Transverse colon (tissue), 4 donors: ENCODE results near the gene MARCHF7. TPM values are rescaled to one million over a fixed set of nuclear protein-coding genes. Genes with fewer than 3 reads are reported as not detected.

Experiments
- DNase-seq: peaks from one replicate; pipeline ENCODE4 v3.0.0-alpha.2; 2019
- H3K27ac ChIP-seq, 4 donors: fragments of 200-600 bp; sonication (generic); 2 replicates each; pipeline ENCODE4 v1.5.1; 2016 to 2018; ENCODE audit warnings: inconsistent platforms in 4 of 4
- H3K27me3 ChIP-seq: fragments of 200-600 bp; sonication (generic); 2 replicates; pipeline ENCODE4 v1.5.1; 2017; ENCODE audit warnings: inconsistent platforms
- H3K36me3 ChIP-seq, 4 donors: fragments of 200-600 bp; sonication (generic); 2 replicates each; pipeline ENCODE4 v1.5.1; 2017 to 2019; ENCODE audit warnings: inconsistent platforms in 4 of 4
- H3K4me1 ChIP-seq, 4 donors: fragments of 200-600 bp; sonication (generic); 2 replicates each; pipeline ENCODE4 v1.5.1; 2017 to 2020; ENCODE audit warnings: inconsistent platforms in 4 of 4
- H3K4me3 ChIP-seq, 4 donors: fragments of 200-600 bp; sonication (generic); 1 replicate in 1 of 4; 2 replicates in 3 of 4; pipeline versions ENCODE4 v1.5.1 to v1.6.1; 2017 to 2019; ENCODE audit warnings: inconsistent platforms in 4 of 4
- H3K9me3 ChIP-seq, 2 donors: fragments of 200-600 bp; sonication (generic); 2 replicates each; pipeline ENCODE4 v1.5.1; 2017 to 2019; ENCODE audit warnings: inconsistent platforms in 2 of 2
- CTCF ChIP-seq, 5 experiments: fragments of 200-600 bp in 3 of 5; fragments of 450-650 bp in 2 of 5; sonication (generic) in 3 of 5; IDR thresholded peaks; 1 replicate in 2 of 5; 2 replicates in 3 of 5; pipeline ENCODE4 v1.5.1; 2016 to 2017; ENCODE audit warnings: antibody characterized with exemption in 5 of 5, inconsistent platforms in 3 of 5, mild to moderate bottlenecking in 2 of 5, moderate library complexity in 1 of 5
- EP300 ChIP-seq: sonication (generic); formaldehyde crosslinking; IDR thresholded peaks from one replicate; pipeline ENCODE4 v1.6.1; 2017; ENCODE audit warnings: antibody characterized with exemption, low read depth
- POLR2A ChIP-seq: fragments of 450-650 bp; IDR thresholded peaks from one replicate; pipeline ENCODE4 v1.6.1; 2016; ENCODE audit warnings: antibody characterized with exemption, mild to moderate bottlenecking, moderate library complexity
- POLR2AphosphoS5 ChIP-seq, 3 donors: sonication (generic); formaldehyde crosslinking; IDR thresholded peaks; one replicate each; pipeline ENCODE4 v1.6.1; 2016; ENCODE audit warnings: antibody characterized with exemption in 3 of 3
- WGBS, 2 donors: methylation state at CpG; one replicate each; pipeline ENCODE4 v1.1.5; 2018; ENCODE audit warnings: low coverage in 1 of 2; 5-methylcytosine and 5-hydroxymethylcytosine counted together
- in situ Hi-C, 4 donors: fragments of 200-750 bp; cut with MboI; loops; one replicate each; pipeline versions ENCODE4 v1.15.0 to v1.15.1; 2017; ENCODE audit warnings: low sequenced_read_pairs in 3 of 4, low pct_ligation_motif_present in 1 of 4, low pct_unique_long_range_greater_than_20kb in 1 of 4
- intact Hi-C: fragments of 100-400 bp; cut with DNase I; formaldehyde crosslinking; loops from one replicate; pipeline ENCODE4 v1.15.1; 2023; ENCODE audit warnings: low total_unique reads
- total RNA-seq, 4 donors: library from RNA; depleted of rRNA; stranded (reverse); fragments of >200 nt; gene quantifications; one replicate each; pipeline ENCODE4 v1.1.0, GENCODE V29; 2016

MARCHF7 gene
- total RNA-seq, 4 donors from 2014 or later: 25.8 to 96.9 (median 71.0) TPM

- 83 to 94% methylated on average over 3 to 4 of the region's 4 CpGs for WGBS, 2 donors
- TF ChIP-seq CTCF (IDR thresholded peaks at IDR 0.05): no peak
- TF ChIP-seq POLR2A: no peak
- no peak for TF ChIP-seq POLR2AphosphoS5 (IDR thresholded peaks at IDR 0.05)
- no peak for TF ChIP-seq EP300
- Histone ChIP-seq H3K9me3 (peaks cover 0 to 4% of the 10 kb centered on the region in 2 donors), H3K27ac (no peak overlapping the region), H3K27me3 (no peaks in the 10 kb centered on the region), H3K4me3 (no peak overlapping the region), H3K36me3 (no peaks in the 10 kb centered on the region), H3K4me1 (no peaks in the 10 kb centered on the region)
- intact Hi-C loops: no loop called here
- no peak for DNase-seq
- in situ Hi-C loops: no loop called here
These were observed 16.4 kb upstream of the MARCHF7 start for GRCh38 chr2:159695795-159696448.

GRCh38 chr2:159703491-159703890 lies 8.8 kb upstream of the MARCHF7 start:
- no peaks in the 10 kb centered on the region for H3K27me3 ChIP-seq
- H3K4me3 ChIP-seq: no peak overlapping the region
- in situ Hi-C loops: no loop called here
- no peaks in the 10 kb centered on the region for H3K36me3 ChIP-seq
- TF ChIP-seq POLR2AphosphoS5 (IDR thresholded peaks at IDR 0.05): no peak
- 97 to 100% methylated on average over 2 to 5 of the region's 5 CpGs for WGBS, 2 donors
- intact Hi-C loops: no loop called here
- no peak for DNase-seq
- H3K9me3 ChIP-seq: no peaks in the 10 kb centered on the region
- peaks cover 0 to 5% (median 2%) of the 10 kb centered on the region in 4 donors for H3K4me1 ChIP-seq
- no peak overlapping the region for H3K27ac ChIP-seq

GRCh38 chr2:159706385-159706980 lies 5.8 kb upstream of the MARCHF7 start:
- no peak overlapping the region for H3K4me3 ChIP-seq
- WGBS, 2 donors: 41 to 67% methylated on average over 1 to 10 of the region's 10 CpGs
- no peak for DNase-seq

GRCh38 chr2:159708066-159708760 lies 4.1 kb upstream of the MARCHF7 start:
- H3K36me3 ChIP-seq: no peaks in the 10 kb centered on the region
- H3K4me1 ChIP-seq: peaks cover 7 to 17% (median 9%) of the 10 kb centered on the region in 4 donors
- TF ChIP-seq EP300 (no peak), CTCF (IDR thresholded peaks at IDR 0.05) (no peak), POLR2AphosphoS5 (IDR thresholded peaks at IDR 0.05) (no peak), POLR2A (no peak)
- no peak for DNase-seq
- no peaks in the 10 kb centered on the region for H3K9me3 ChIP-seq
- no peaks in the 10 kb centered on the region for H3K27me3 ChIP-seq
- in situ Hi-C loops (no loop called here), intact Hi-C loops (no loop called here)
- H3K27ac ChIP-seq: no peak overlapping the region
- no peak overlapping the region for H3K4me3 ChIP-seq
- WGBS, 2 donors: 97 to 100% methylated on average over 3 to 5 of the region's 5 CpGs

More at GRCh38 chr2:159706385-159706980, 5.8 kb upstream of the MARCHF7 start:
- Histone ChIP-seq H3K4me1 (peaks cover 7 to 14% (median 9%) of the 10 kb centered on the region in 4 donors), H3K27me3 (no peaks in the 10 kb centered on the region), H3K9me3 (no peaks in the 10 kb centered on the region), H3K27ac (peak overlapping the region in 2 of 4 donors; percentile 19 to 24), H3K36me3 (no peaks in the 10 kb centered on the region)
- no peak for TF ChIP-seq EP300
- no peak for TF ChIP-seq CTCF (IDR thresholded peaks at IDR 0.05)
- TF ChIP-seq POLR2AphosphoS5 (IDR thresholded peaks at IDR 0.05): no peak
- no peak for TF ChIP-seq POLR2A
- in situ Hi-C loops: no loop called here
- intact Hi-C loops: no loop called here
